K562 (cell line): ENCODE measurements around the gene GNAT3. TPM values are rescaled to one million over a fixed set of nuclear protein-coding genes. Genes with fewer than 3 reads are reported as not detected.

Experiments
- ATAC-seq: fragments of 200-7000 bp; cut with Tn5 transposase; 3 replicates; pipeline ENCODE4 v1.9.1; 2020; ENCODE audit warnings: moderate library complexity
- BruUV-seq: library from RNA; stranded (reverse); fragments of 400-500 nt; replicated peaks from 2 replicates; lab custom pipeline; 2021; lab: Mats Ljungman, UMichigan
- CTCF ChIA-PET: fragments of 300-600 bp; formaldehyde crosslinking; extraction: SDS; loops from one replicate; lab custom pipeline; 2021; ENCODE audit warnings: low intra/inter-chr PET ratio; lab: Yijun Ruan, JAX
- POLR2A ChIA-PET: fragments of 300-600, 350-650 bp; sonication (Branson Sonifier 250); formaldehyde crosslinking; extraction: SDS; loops from one replicate; lab custom pipeline; 2021; ENCODE audit warnings: antibody characterized with exemption, inconsistent platforms; lab: Yijun Ruan, JAX
- DNase-seq, 4 experiments: peaks; one replicate each; pipeline versions ENCODE4 v3.0.0 to v3.0.0-alpha.2; 2011 to 2018; ENCODE audit warnings: low spot score in 3 of 4, mixed read lengths in 3 of 4; ENCODE audit errors: extremely low read depth in 1 of 4
- FAIRE-seq: peaks from 2 replicates; lab custom pipeline; 2011; peaks lifted over from hg19 to GRCh38; lab: Jason Lieb, UNC
- H2AFZ ChIP-seq: 2 replicates; pipeline ENCODE4 v1.6.0; 2011; ENCODE audit warnings: low read depth, low read length, control low read depth, inconsistent platforms
- H3K27ac ChIP-seq: fragments of 200-600 bp; 3 replicates; pipeline ENCODE4 v1.8.0; 2011; ENCODE audit warnings: low read depth, mild to moderate bottlenecking, control low read depth, inconsistent platforms, low read length, moderate library complexity, mixed read lengths; ENCODE audit errors: extremely low read depth
- H3K27me3 ChIP-seq, 2 experiments: fragments of 300-600 bp in 1 of 2; 2 replicates in 1 of 2; 3 replicates in 1 of 2; pipeline versions ENCODE4 v1.6.0 to v1.8.0; 2011; ENCODE audit warnings: inconsistent platforms in 2 of 2, low read length in 2 of 2, mild to moderate bottlenecking in 1 of 2, mixed read lengths in 1 of 2, moderate library complexity in 1 of 2; ENCODE audit not compliant: control insufficient read depth in 2 of 2, insufficient read depth in 2 of 2
- H3K36me3 ChIP-seq: fragments of 300-600 bp; 3 replicates; pipeline ENCODE4 v1.8.0; 2011; ENCODE audit warnings: mild to moderate bottlenecking, low read length, inconsistent platforms; ENCODE audit not compliant: control insufficient read depth, insufficient read depth
- H3K4me1 ChIP-seq, 2 experiments: fragments of 200-600 bp in 1 of 2; replicated peaks in 1 of 2; 2 replicates in 1 of 2; 3 replicates in 1 of 2; pipeline versions ENCODE4 v1.5.1 to v1.8.0; 2011; ENCODE audit warnings: inconsistent platforms in 2 of 2, low read length in 2 of 2, mild to moderate bottlenecking in 1 of 2, mixed read lengths in 1 of 2, moderate library complexity in 1 of 2; ENCODE audit not compliant: control insufficient read depth in 2 of 2, insufficient read depth in 2 of 2
- H3K4me2 ChIP-seq: 2 replicates; pipeline ENCODE4 v1.6.1; 2011; ENCODE audit warnings: low read length, control low read depth, inconsistent platforms, mixed read lengths; ENCODE audit not compliant: insufficient read depth
- H3K4me3 ChIP-seq: fragments of 200-600 bp; sonication (generic), shearing (Covaris generic); 2 replicates; pipeline ENCODE4 v1.5.1; 2016; ENCODE audit warnings: control low read depth, inconsistent platforms
- H3K79me2 ChIP-seq: fragments of 200-600 bp; 3 replicates; pipeline ENCODE4 v1.8.0; 2011; ENCODE audit warnings: low read length, inconsistent platforms; ENCODE audit not compliant: control insufficient read depth, insufficient read depth
- H3K9ac ChIP-seq, 2 experiments: 2 replicates each; pipeline versions ENCODE4 v1.6.0 to v1.6.1; 2011; ENCODE audit warnings: low read depth in 2 of 2, low read length in 2 of 2, control low read depth in 1 of 2, inconsistent platforms in 1 of 2, mild to moderate bottlenecking in 1 of 2, mixed read lengths in 1 of 2; ENCODE audit not compliant: insufficient read depth in 1 of 2
- H3K9me1 ChIP-seq: one replicate; pipeline ENCODE4 v1.6.0; 2011; ENCODE audit warnings: inconsistent platforms, mild to moderate bottlenecking, low read length, moderate library complexity; ENCODE audit not compliant: control insufficient read depth, insufficient read depth
- H3K9me3 ChIP-seq: replicated peaks from 2 replicates; pipeline ENCODE4 v1.5.1; 2011; ENCODE audit warnings: low read depth, low read length, inconsistent platforms; ENCODE audit not compliant: control insufficient read depth, insufficient read depth
- H4K20me1 ChIP-seq: replicated peaks from 2 replicates; pipeline ENCODE4 v1.6.1; 2011; ENCODE audit warnings: low read length, inconsistent platforms, mixed read lengths; ENCODE audit not compliant: control insufficient read depth, insufficient read depth
- CHD4 ChIP-seq: fragments of 200-600 bp; sonication (generic); IDR thresholded peaks from 3 replicates; pipeline ENCODE4 v1.6.1; 2012; ENCODE audit warnings: low read depth, mild to moderate bottlenecking, mixed read lengths, low read length, inconsistent platforms; ENCODE audit not compliant: insufficient read depth, insufficient replicate concordance, poor library complexity, severe bottlenecking
- CSDE1 ChIP-seq, 2 experiments: fragments of 450-650 bp; IDR thresholded peaks; 2 replicates each; pipeline ENCODE4 v1.6.1; 2016; ENCODE audit warnings: mild to moderate bottlenecking in 1 of 2
- CTBP1 ChIP-seq: fragments of 450-650 bp; IDR thresholded peaks from 2 replicates; pipeline ENCODE4 v1.6.1; 2016; ENCODE audit warnings: borderline replicate concordance
- KDM2B ChIP-seq: fragments of 250-450 bp; sonication (Bioruptor Pico); IDR thresholded peaks from 2 replicates; pipeline ENCODE4 v1.8.0; 2021; ENCODE audit warnings: mild to moderate bottlenecking, moderate library complexity
- MTF1 ChIP-seq: fragments of 250-450 bp; sonication (Bioruptor Pico); IDR thresholded peaks from 2 replicates; pipeline ENCODE4 v1.9.0; 2021; ENCODE audit warnings: moderate library complexity, mild to moderate bottlenecking, inconsistent platforms, borderline replicate concordance
- SREBF2 ChIP-seq: sonication (generic); formaldehyde crosslinking; IDR thresholded peaks from 2 replicates; pipeline ENCODE4 v1.4.0; 2020; ENCODE audit warnings: mild to moderate bottlenecking, missing genetic modification reagents
- ZHX1 ChIP-seq: fragments of 150-350 bp; conservative IDR thresholded peaks from 2 replicates; pipeline ENCODE4 v1.6.1; 2014; ENCODE audit warnings: low read length
- WGBS: fragments of 100-300 bp; shearing (Covaris generic); methylation state at CpG from one replicate; pipeline ENCODE4 v1.1.6; 2016; ENCODE audit warnings: low coverage, mixed read lengths; ENCODE audit not compliant: insufficient coverage; ENCODE audit errors: missing lambda C conversion rate; 5-methylcytosine and 5-hydroxymethylcytosine counted together
- in situ Hi-C: fragments of 300-500 bp; cut with MboI; formaldehyde crosslinking; loops from 4 replicates; pipeline ENCODE4 v1.15.0; 2018; ENCODE audit warnings: inconsistent platforms, mixed read lengths
- intact Hi-C: fragments of 100-400 bp; cut with micrococcal nuclease; formaldehyde crosslinking; loops from 2 replicates; pipeline ENCODE4 v1.14.2; 2022
- polyA plus RNA-seq, 8 experiments: library from polyadenylated mRNA; depleted of rRNA in 4 of 8; stranded (reverse) in 5 of 8; unstranded in 3 of 8; fragments of >200 nt; fragmentation: Nextera tagmentation in 2 of 8; fragmentation: Illumina TruSeq in 1 of 8; extraction: Ambion mirVana in 2 of 8; extraction: Trizol in 1 of 8; gene quantifications; 2 replicates each; pipeline versions ENCODE4 v1.2.1 to v1.2.3, GENCODE V29; 2011 to 2014; ENCODE audit warnings: inconsistent platforms in 1 of 8, missing spikeins in 1 of 8
- total RNA-seq, 7 experiments: library from RNA; depleted of rRNA in 6 of 7; stranded (reverse); fragments of >200 nt in 6 of 7; fragmentation: Illumina TruSeq in 2 of 7; extraction: Trizol in 2 of 7; gene quantifications; 2 replicates each; pipeline versions ENCODE4 v1.2.1 to v1.2.3, GENCODE V29; 2011 to 2021; ENCODE audit warnings: low replicate concordance in 1 of 7
- TF ChIP-seq, protein P1 (sequence below): fragments of 200-800 bp; sonication (Bioruptor generic); IDR thresholded peaks from 2 replicates; pipeline ENCODE4 v1.6.1; 2017; ENCODE audit warnings: missing genetic modification characterization, missing compliant biosample characterization
- TF ChIP-seq, protein P2 (sequence below): fragments of 250-450 bp; sonication (Bioruptor Pico); IDR thresholded peaks from 2 replicates; pipeline ENCODE4 v1.6.1; 2021; ENCODE audit warnings: mild to moderate bottlenecking
- TF ChIP-seq, protein P3 (sequence below), 3 experiments: fragments of 200-800 bp in 1 of 3; fragments of 250-450 bp in 1 of 3; fragments of 450-650 bp in 1 of 3; sonication (Bioruptor Pico) in 1 of 3; sonication (Bioruptor generic) in 1 of 3; formaldehyde crosslinking in 1 of 3; IDR thresholded peaks; 2 replicates each; pipeline versions ENCODE4 v1.6.1 to v1.8.0; 2016 to 2022; ENCODE audit warnings: mild to moderate bottlenecking in 2 of 3, missing genetic modification characterization in 2 of 3, missing compliant biosample characterization in 1 of 3, moderate library complexity in 1 of 3

GNAT3 gene
- total and polyA plus RNA-seq, 9 of the 15 experiments (the other 6 are each of a cell fraction or from before 2014, with no cell fraction given): not detected

DNA sequence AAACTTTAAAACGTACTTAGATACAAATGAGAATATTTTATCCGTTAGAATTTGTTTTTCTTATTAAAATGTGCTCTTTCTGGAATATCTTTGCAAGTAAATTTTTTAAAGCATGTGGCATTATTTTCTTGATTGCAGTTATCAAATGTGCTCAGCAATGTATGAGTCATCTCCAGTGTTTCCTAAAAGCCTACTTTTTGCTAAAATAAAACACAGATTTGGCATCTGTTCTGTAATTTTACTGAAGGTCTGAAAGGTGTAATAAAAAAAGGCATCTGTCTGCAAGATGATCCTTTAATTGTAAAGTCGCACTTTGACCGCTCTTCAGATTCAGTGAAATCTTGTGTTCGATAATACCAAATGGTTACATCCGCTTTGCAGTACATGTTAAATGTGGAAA, 3.4 kb downstream of the GNAT3 start:
- DNase-seq (no peak), ATAC-seq (no peak), FAIRE-seq (no peak)
- WGBS: 1% methylated on average over 6 of the region's 6 CpGs
- H2AFZ ChIP-seq: no peak overlapping the region
- BruUV-seq: no TSS peak
- intact Hi-C loops: no loop called here
- H3K9me1 ChIP-seq: no peaks in the 10 kb centered on the region
- ChIA-PET CTCF (no interaction called here), POLR2A (no interaction called here)
- H3K27ac ChIP-seq: no peak overlapping the region
- no peaks in the 10 kb centered on the region for H4K20me1 ChIP-seq
- no peak overlapping the region for H3K9ac ChIP-seq
- H3K27me3 ChIP-seq: no peaks in the 10 kb centered on the region
- H3K4me2 ChIP-seq: no peak overlapping the region
- H3K36me3 ChIP-seq: no peaks in the 10 kb centered on the region
- TF ChIP-seq, protein P1, sequence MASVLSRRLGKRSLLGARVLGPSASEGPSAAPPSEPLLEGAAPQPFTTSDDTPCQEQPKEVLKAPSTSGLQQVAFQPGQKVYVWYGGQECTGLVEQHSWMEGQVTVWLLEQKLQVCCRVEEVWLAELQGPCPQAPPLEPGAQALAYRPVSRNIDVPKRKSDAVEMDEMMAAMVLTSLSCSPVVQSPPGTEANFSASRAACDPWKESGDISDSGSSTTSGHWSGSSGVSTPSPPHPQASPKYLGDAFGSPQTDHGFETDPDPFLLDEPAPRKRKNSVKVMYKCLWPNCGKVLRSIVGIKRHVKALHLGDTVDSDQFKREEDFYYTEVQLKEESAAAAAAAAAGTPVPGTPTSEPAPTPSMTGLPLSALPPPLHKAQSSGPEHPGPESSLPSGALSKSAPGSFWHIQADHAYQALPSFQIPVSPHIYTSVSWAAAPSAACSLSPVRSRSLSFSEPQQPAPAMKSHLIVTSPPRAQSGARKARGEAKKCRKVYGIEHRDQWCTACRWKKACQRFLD (CRISPR knock-in tag): no peak
- TF ChIP-seq SREBF2 (CRISPR knock-in tag) (no peak), CTBP1 (no peak), ZHX1 (no peak), MTF1 (CRISPR knock-in tag) (no peak), CHD4 (no peak), CSDE1 (IDR thresholded peaks at IDR 0.05) (no peak), KDM2B (CRISPR knock-in tag) (no peak)
- TF ChIP-seq, protein P2, sequence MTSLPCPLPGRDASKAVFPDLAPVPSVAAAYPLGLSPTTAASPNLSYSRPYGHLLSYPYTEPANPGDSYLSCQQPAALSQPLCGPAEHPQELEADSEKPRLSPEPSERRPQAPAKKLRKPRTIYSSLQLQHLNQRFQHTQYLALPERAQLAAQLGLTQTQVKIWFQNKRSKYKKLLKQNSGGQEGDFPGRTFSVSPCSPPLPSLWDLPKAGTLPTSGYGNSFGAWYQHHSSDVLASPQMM (CRISPR knock-in tag): no peak
- TF ChIP-seq, protein P3, sequence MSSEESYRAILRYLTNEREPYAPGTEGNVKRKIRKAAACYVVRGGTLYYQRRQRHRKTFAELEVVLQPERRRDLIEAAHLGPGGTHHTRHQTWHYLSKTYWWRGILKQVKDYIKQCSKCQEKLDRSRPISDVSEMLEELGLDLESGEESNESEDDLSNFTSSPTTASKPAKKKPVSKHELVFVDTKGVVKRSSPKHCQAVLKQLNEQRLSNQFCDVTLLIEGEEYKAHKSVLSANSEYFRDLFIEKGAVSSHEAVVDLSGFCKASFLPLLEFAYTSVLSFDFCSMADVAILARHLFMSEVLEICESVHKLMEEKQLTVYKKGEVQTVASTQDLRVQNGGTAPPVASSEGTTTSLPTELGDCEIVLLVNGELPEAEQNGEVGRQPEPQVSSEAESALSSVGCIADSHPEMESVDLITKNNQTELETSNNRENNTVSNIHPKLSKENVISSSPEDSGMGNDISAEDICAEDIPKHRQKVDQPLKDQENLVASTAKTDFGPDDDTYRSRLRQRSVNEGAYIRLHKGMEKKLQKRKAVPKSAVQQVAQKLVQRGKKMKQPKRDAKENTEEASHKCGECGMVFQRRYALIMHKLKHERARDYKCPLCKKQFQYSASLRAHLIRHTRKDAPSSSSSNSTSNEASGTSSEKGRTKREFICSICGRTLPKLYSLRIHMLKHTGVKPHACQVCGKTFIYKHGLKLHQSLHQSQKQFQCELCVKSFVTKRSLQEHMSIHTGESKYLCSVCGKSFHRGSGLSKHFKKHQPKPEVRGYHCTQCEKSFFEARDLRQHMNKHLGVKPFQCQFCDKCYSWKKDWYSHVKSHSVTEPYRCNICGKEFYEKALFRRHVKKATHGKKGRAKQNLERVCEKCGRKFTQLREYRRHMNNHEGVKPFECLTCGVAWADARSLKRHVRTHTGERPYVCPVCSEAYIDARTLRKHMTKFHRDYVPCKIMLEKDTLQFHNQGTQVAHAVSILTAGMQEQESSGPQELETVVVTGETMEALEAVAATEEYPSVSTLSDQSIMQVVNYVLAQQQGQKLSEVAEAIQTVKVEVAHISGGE (CRISPR knock-in tag; IDR thresholded peaks at IDR 0.05): no peak
- H3K4me1 ChIP-seq: no peaks in the 10 kb centered on the region
- no peaks in the 10 kb centered on the region for H3K79me2 ChIP-seq
- H3K9me3 ChIP-seq: no peaks in the 10 kb centered on the region
- in situ Hi-C loops: no loop called here
- no peak overlapping the region for H3K4me3 ChIP-seq
